IPS-11a (cell line): ENCODE data around the gene LRRC3.

Source experiments
- H3K4me3 ChIP-seq: one replicate; pipeline ENCODE4 v1.5.1; 2013; ENCODE audit warnings: low read depth, low read length, control low read depth

The LRRC3 gene

DNA sequence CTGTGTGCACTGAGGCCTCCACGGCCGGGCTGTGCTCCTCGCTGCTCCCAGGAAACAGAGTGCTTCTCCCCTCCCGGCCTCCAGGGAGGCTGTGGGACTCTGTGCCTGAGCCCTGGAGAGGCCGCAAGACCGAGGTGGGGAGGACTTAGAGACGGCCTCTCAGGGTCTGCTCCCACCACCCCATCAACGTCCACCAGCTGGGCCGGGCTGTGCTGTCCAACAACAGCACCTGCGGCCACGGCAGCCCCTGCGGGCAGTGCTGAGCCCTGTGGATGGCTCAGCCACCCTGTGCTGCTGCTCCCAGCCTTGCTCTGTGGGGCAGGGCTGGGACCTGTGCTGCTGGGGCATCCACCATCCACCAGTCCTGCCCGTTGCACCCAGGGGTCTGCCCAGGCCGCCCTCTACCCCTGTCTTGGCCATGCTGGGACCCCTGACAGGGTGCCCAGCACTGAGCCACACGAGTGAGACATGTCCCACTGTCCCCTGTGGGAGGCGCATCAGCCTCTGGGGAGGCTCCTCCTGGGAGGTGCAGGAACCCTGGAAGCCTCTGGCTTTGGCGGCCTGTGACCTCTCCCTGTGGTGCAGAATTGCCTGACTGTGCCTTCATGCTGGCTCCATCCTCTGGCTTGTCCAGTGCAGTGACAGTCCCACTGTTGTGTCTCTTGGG lies 31.2 kb upstream of the LRRC3 start:
- no peak overlapping the region for H3K4me3 ChIP-seq

DNA sequence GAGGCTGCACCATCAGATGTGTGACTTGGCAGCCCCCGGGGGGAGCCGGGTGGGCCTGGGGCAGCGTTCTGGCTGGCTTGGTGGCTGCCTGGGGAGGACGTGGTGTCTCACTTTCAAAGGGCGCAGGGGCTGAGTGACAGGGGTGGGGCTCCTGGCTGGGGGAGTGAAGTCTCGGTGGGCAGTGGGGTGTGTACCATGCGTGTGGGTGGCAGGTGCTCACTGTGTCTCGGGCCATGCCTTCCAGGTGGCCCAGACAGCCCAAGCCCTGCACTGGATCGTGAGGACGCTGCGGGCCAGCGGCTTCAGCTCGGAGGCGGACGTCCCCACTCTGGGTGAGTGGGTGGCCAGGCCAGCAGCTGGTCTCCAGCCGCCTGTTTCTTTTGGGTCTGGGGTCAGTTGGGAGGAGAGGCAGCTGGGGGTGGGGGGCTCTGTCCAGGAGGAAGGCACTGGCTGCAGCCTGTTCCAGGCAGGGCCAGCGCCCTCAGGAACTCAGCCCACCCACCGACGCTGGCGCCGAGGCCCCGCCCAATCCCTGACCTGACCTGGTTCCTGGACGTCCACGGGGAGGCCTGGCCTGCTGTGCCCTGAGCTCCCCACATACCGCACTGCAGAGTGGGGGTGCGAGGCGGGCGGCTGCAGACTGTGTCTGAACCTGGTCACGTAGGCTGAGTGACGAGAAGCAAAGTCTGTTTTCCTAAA lies 30.6 kb upstream of the LRRC3 start:
- H3K4me3 ChIP-seq: no peak overlapping the region

DNA sequence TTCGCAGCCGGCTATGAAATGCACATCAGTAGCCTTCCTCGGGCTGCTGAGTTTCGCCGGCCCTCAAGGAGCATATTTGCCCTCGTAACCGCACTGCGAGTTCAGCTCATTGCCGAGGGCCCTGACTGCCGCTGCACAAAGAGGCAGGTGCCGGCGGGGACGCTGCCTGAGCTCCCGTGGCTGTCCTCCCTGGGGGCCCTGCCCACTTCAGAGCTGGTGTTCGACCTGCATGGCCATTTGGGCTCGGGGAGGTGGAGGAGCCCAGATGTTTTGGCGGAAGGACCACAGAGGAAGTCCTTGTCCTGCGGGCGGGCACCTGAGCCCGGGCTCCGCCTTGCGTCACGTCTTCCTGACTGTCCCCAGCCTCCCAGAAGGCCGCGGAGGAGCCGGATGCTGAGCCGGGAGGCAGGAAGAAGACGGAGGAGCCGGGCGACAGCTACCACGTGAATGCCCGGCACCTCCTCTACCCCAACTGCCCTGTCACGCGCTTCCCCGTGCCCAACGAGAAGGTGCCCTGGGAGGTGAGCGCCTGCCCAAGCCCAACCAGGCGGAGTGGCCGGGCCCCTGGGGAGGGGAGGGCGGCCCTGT lies 29.9 kb upstream of the LRRC3 start:
- no peak overlapping the region for H3K4me3 ChIP-seq

DNA sequence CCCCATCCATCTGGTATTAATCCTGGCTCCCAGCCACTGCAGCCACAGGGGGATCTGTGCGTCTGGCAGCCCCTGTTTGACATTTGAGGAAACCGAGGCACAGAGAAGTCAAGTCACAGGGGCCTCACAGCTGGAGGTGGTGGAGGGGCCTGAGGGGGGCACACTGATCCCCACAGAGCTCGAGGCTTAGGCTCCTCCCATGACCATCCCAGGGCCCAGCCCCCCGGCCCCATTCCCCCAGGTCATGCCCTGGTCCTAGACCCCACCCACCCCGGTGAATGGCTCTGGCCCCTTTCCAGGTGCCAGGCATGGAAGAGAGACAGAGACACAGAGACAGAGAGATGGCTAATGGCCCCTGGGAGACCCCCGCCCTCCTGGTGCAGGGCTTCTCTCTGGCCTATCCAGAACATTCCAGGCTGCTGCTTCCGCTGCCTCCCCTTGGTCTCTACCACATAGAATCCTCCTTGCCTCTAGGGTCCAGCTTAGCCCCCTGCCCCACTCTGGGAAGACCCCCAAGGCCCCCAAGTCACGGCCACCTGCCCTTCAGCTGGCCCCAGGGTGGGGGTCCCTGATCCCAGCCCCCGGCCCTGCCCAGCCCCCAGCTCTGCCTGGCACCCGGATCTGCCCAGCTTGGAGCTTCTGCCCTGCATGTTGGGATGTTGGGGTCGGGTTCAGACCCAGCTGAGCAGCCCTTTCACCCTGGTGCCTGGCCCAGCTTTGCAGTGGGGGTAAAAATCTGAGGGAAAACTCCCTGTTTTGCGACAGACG lies 29.2 kb upstream of the LRRC3 start:
- no peak overlapping the region for H3K4me3 ChIP-seq

DNA sequence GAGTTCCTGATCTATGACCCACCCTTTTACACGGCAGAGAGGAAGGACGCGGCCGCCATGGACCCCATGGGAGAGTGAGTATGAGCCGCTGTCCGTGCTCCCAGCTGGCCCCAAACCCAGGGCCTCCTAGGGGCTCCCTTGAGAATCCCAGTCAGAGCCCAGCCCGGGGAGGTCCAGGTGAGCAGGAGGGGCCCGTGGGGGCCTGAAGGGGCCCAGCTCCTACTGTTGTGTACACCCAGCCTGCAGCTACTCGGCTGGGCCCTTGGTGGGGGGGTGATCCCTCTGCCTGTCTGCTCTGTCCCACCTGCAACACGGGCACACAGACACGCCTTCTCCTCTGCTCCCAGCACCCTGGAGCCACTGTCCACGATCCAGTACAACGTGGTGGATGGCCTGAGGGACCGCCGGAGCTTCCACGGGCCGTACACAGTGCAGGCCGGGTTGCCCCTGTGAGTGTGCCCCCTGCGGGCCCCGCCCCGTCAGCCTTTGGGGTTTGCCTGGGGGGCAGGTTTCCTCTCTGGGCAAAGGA lies 28.6 kb upstream of the LRRC3 start:
- H3K4me3 ChIP-seq: no peak overlapping the region

DNA sequence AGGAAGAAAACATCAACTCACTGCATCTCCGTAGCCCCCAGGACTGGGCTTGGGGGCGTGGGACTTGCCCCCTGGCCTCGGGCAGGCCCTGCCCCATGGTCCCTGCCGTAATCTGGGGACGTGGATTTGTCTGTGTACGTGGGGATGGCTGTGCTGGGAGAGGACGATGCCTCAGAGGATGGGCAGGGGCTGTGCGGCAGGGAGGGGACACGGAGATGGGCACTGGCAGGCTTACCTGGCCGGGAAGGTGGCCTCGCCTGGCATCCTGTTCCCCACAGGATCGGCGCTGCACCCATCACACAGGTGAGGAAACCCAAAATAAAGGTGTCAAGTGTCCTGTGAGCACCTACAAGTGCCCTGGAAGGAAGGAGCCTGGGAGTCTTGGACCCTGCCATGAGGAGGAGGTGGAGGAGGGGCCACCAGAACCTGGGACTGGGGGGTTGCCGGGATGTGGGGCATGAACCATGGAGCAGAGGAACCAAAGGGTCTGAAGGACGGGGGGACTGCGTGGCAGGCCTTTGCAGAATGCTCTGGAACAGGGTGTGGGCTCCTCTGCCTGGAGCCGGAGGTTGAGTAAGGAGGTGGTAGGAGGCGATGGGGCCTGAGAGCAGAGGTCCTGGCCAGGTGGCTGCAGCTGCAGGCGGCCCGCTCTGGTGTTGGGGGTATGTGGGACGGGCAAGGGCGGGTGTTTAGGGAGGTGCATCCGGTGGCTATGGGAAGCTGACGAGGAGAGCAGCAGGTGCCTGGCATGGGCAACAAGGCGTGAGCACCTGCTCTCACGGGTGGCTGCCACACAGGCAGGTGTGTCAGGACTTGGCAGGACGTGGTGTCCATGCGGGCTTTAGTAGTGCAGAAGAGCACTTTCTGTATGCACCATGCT lies 27.8 kb upstream of the LRRC3 start:
- no peak overlapping the region for H3K4me3 ChIP-seq

DNA sequence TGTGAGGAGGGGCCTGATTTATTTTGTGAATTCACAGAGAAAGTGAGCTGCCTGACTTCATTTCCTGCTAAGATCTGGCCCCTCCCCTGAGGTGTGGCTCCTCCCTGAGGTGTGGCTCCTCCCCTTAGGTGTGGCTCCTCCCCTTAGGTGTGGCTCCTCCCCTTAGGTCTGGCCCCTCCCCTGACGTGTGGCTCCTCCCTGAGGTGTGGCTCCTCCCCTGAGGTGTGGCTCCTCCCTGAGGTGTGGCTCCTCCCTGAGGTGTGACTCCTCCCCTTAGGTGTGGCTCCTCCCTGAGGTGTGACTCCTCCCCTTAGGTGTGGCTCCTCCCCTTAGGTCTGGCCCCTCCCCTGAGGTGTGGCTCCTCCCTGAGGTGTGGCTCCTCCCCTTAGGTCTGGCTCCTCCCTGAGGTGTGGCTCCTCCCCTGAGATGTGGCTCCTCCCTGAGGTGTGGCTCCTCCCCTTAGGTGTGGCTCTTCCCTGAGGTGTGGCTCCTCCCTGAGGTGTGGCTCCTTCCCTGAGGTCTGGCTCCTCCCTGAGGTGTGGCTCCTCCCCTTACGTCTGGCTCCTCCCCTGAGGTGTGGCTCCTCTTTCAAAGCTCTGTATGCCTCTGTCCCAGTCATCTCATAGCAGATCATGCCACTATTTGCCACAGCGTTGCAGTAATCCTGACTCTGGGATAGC lies 26.9 kb upstream of the LRRC3 start:
- H3K4me3 ChIP-seq: no peak overlapping the region

DNA sequence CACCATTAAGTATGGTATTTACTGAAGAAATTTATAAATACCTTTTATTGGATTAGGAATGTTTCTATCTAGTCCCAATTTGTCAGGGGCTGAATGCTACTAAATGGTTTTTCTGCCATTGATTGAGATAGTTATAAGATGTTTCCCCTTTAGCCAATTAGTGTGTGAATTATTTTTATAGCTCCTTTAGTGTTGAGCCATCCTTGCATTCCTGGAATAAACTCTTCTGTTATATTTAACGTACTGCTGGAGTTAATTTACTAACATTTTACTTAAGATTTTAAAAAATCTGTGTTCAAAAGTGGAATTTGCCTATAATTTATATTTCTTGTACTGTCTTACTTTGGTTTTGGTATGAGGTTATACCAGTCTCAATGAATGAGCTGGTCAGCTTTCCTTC lies 25.4 kb upstream of the LRRC3 start:
- H3K4me3 ChIP-seq: no peak overlapping the region

DNA sequence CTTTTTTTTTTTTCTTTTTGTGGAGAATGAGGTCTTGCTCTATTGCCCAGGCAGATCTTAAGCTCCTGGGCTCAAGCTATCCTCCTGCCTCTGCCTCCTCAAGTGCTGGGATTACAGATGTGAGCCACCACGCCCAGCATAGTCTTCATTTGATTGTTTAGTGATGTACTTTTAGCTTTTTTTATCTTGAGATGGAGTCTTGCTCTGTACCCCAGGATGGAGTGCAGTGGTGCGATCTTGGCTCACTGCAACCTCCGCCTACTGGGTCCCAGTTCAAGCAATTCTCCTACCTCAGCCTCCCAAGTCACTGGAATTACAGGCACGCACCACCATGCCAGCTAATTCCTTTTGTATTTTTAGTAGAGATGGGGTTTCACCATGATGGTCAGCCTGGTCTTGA lies 24.0 kb upstream of the LRRC3 start:
- no peak overlapping the region for H3K4me3 ChIP-seq

DNA sequence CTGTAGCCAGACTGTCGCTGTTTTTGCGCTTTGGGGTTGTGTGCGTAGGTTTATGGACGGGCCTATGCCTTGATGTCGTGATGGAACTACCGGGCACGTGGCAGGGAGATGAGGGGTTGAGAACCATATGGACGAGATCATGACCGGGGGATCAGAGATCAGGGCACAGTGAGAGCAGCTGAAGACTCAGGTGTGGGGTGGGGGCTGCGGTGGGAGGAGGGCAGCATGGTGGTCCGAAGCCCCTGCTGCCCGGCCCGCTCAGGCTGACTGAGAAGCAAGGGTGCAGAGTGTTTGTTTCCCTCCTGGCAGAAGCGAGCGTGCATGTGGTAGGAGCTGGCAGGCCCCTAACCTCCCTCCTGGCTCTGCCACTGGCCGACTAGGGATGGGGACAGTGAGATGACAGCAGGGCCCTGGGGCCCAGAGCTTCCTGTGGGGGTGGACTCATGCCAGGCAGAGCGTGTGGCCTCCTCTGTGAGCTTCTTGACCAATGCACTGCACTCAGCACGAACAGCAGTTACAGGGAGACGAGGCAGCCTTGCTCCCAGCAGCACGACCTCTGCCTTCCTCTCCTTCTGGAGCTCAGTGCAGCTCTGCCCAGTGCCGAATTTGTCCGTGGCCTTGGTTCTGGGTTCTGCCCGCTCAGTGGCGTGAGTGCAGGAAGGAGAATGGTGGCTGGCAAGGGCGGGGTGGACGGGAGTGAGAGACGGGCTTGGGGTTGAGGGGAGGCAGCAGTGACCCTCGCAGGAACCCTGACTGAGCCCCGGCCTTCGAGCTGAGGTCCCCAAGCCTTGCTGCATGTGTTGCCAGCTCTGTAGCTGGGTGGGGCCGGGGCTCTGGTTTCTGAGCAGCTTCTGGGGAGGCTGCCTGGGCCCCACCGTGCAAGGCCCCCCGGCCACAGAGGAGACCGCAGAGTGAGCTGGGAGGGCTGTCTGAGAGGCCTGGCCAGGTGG lies 22.2 kb upstream of the LRRC3 start:
- no peak overlapping the region for H3K4me3 ChIP-seq

DNA sequence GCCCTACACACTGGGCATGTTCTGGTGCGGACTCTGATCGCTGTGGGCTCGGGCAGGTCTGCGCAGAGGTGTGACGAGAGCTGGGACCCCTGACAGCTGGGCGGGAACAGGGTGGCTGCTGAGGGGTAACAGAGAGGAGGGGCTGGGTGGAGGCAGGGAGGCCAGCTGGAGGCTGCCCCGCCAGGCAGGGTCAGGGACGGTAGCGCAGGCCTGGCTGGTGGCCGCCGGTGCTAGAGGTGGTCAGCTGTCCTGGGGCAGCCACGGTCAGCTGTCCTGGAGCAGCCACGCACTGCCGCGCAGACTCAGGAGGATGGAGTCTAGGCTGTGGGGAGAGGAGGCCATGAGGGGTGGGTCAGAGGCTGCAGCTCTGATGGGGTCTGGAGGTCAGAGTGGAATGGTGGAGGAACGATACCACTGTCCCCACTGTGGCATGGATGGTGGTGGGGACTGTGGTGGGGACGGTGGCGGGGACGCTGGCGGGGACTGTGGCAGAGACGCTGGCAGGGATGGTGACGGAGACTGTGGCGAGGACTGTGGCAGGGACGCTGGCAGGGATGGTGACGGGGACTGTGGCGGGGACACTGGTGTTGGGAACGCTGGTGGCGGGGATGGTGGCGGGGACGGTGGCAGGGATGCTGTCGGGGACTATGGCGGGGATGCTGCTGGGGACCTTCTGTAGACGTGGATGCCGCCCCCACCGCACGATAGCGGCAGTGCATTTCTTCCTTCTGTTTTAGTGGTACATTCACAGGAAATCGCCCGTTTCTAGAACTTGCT lies 21.3 kb upstream of the LRRC3 start:
- H3K4me3 ChIP-seq: no peak overlapping the region

DNA sequence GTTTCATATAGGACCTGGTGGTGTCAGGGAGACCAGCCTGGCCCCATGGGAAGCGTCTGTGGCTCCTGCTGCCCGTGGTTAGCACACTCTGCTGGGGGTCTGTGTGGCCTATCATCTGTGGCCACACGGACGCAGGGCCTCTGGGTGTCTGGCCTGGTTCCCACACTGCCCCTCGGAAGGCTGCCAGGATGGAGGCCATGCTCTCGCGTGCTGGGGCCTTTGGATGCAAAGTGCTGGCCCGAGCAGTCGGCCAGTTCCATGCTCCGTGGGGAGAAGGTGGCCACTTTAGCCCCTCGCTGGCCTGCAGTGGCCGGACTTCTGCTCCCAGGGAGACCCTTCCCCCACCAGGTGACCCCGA lies 20.8 kb upstream of the LRRC3 start:
- H3K4me3 ChIP-seq: no peak overlapping the region

DNA sequence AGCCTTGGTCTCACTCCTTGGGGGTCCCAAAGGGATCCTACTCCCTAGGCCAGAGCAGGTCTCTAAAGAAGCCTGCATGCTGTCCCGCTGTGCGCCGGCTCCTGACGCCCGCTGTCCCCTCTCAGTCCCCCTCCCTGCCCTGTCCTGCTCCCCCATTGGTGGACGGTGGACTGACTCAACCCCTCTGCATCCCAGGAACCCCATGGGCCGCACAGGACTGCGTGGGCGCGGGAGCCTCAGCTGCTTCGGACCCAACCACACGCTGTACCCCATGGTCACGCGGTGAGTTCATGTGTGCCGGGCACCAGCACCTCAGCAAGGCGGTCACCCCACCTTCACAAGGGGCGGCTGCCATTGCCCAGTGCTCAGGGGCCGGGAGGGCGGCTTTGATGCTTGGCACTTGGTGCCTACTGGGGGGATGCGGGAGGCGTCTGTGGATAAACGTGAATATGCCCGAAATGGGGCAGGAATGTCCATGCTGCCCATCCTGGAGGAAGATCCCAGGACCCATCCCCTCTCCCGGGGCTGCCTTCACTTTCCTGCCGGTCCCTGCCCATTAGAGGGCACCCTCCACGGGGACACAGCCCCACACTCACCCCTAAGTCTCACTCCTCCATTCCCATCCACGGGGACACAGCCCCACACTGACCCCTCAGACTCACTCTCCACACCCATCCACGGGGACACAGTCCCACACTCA lies 20.2 kb upstream of the LRRC3 start:
- no peak overlapping the region for H3K4me3 ChIP-seq

DNA sequence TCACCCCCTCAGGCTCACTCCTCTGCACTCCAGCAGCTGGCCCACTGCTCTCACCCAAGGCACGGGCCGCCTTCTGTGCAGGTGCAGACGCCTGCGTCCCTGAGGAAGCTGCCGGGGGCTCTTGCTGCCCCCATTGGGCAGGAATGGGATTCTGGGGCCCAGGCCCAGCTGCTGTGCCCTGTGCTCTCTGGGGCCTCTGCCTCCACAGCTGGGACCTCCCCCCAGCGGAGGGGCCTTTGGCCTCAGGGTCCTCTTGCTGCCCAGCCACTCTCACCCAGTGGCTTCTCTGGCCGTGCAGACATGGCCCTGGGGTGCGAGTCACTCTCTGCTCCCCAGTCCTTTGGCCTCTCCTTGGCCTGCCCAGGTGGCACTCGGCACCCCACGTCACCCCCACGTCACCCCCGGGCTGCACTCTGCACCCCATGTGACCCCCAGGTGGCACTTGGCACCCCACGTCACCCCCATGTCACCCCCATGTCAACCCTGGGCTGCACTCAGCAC lies 19.1 kb upstream of the LRRC3 start:
- H3K4me3 ChIP-seq: no peak overlapping the region

DNA sequence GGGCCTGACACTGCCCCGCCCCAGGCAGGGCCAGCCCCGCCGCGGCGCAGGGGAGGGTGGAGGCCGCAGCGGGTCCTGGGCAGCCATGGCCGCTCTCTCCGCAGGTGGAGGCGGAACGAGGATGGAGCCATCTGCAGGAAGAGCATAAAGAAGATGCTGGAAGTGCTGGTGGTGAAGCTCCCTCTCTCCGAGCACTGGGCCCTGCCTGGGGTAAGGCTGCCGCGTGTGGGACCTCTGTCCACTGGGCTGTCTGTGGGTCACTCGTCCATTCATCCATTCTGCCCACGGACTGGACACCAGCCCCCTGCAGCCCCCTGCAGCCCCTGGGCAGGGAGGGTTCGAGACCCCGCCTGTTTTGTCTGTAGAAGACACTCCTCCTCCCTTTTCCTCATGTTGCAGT lies 18.4 kb upstream of the LRRC3 start:
- no peak overlapping the region for H3K4me3 ChIP-seq

DNA sequence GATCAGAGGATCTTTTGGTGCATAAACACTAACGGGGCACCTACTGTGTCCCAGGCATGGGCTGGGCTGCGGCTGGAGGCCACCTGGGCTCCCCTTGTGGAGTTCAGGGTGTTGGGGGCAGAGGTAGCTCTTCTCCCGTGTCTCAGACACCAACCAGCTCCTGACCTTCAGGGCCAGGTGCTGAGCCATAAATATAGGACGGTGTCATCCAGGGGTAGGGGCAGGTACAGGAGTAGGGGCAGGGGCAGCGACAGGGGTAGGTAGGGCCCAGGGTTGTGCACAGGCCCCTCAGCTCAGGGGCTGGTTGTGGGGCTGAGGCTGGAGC lies 18.0 kb upstream of the LRRC3 start:
- no peak overlapping the region for H3K4me3 ChIP-seq

DNA sequence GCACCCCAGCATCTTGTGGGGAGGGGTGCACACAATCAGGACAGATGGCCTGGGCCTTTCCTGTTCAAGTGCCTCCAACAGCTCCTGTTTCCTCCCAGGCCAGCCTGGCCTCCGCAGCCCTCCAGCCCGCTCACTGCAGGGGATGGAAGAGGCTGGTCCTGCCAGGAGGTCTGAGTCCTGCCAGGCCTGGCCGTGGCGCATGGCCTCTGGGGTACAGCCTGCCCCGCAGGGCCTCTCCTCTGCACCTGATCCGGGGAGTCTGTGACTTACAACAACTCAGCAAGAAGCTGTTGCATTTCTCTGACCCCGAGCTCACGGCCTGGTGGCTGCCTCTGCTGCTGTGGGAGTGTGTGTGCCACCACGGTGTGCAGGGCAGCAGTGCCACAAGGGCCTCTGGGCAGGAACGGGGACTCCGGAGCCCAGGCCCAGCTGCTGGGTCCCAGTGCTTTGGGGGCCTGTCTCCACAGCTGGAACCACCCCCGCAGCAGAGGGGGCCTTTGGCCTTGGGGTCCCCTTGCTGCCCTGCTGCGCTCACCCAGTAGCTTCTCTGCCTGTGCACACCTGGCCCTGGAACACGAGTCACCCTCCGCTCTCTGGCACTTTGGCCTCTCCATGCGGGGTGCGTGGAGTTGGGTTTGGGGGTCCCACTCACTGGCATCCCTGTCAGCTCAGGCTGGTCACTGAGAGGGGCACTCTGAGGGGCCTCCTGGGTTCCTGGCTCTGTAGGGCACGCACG lies 17.4 kb upstream of the LRRC3 start:
- H3K4me3 ChIP-seq: no peak overlapping the region
